Pancreas (tissue), 10 donors: Measurements from ENCODE around the gene PDGFA. TPM values are rescaled to one million over a fixed set of nuclear protein-coding genes. Genes with fewer than 3 reads are reported as not detected.
"Not testable (repeated sequence)": the region's sequence is repeated elsewhere in the genome, so short reads cannot be mapped to it uniquely, and the experiment has no call there.

Experiments
- ATAC-seq, 4 donors: fragments of 200-7000 bp; cut with Tn5 transposase; one replicate each; pipeline versions ENCODE4 v1.8.0 to v1.9.1; 2020; ENCODE audit warnings: mild to moderate bottlenecking in 4 of 4, moderate library complexity in 4 of 4
- DNase-seq, 6 donors: peaks; one replicate each; pipeline ENCODE4 v3.0.0-alpha.2; 2020
- FAIRE-seq: peaks from 2 replicates; lab custom pipeline; 2012; peaks lifted over from hg19 to GRCh38; lab: Jason Lieb, UNC
- H3K27ac ChIP-seq, 4 donors: fragments of 200-600 bp; sonication (generic); 1 replicate in 3 of 4; 2 replicates in 1 of 4; pipeline versions ENCODE4 v1.5.0 to v1.8.0; 2020
- H3K27me3 ChIP-seq, 4 donors: fragments of 200-600 bp; one replicate each; pipeline ENCODE4 v1.8.0; 2021
- H3K36me3 ChIP-seq, 3 donors: fragments of 200-600 bp; sonication (generic) in 1 of 3; one replicate each; pipeline versions ENCODE4 v1.5.0 to v1.8.0; 2020 to 2021
- H3K4me1 ChIP-seq, 3 donors: fragments of 200-600 bp; one replicate each; pipeline ENCODE4 v1.8.0; 2021
- H3K4me3 ChIP-seq, 4 donors: fragments of 200-600 bp; sonication (generic) in 2 of 4; one replicate each; pipeline versions ENCODE4 v1.5.0 to v1.8.0; 2020 to 2021
- H3K9me3 ChIP-seq, 4 donors: fragments of 200-600 bp; one replicate each; pipeline ENCODE4 v1.8.0; 2021
- WGBS, 2 donors: extraction: QIAGEN DNeasy Blood & Tissue Kit; methylation state at CpG; one replicate each; pipeline ENCODE4 v1.1.7; 2013; 5-methylcytosine and 5-hydroxymethylcytosine counted together
- intact Hi-C, 3 donors: fragments of 100-400 bp; cut with DNase I; formaldehyde crosslinking; loops; one replicate each; pipeline versions ENCODE4 v1.11.1 to v1.14.2; 2022
- polyA plus RNA-seq, 2 donors: library from polyadenylated mRNA; stranded (reverse); fragments of 200-250 nt; gene quantifications; one replicate each; pipeline ENCODE4 v1.2.3, GENCODE V29; 2013
- total RNA-seq, 6 donors: library from RNA; stranded (reverse); fragmentation: NEBNext Ultra II Directional in 4 of 6; extraction: Animal tissue kit (Norgen Biotek cat#: 25700) in 4 of 6; gene quantifications; one replicate each; pipeline versions ENCODE4 v1.2.1 to v1.2.4, GENCODE V29; 2021 to 2023
- TF ChIP-seq, protein P1 (sequence below), 4 donors: fragments of 200-600 bp; sonication (generic) in 3 of 4; IDR thresholded peaks; one replicate each; pipeline versions ENCODE4 v1.5.0 to v1.8.0; 2021; ENCODE audit warnings: antibody characterized with exemption in 4 of 4
- donor health status: healthy with polysubstance abuse.
- donor health status: DM: no; HTN: no; CAD: no; lungs with moderate emphysema.
- donor health status: DM: no; HTN: no; CAD: no.
- donor health status: control.
- donor health status: control.
- donor health status: Bipolar disorder and iron deficiency.
- donor health status: DM: yes; HTN: yes; CAD: no.
- donor health status: DM: no; HTN: no; CAD: no.
- donor health status: DM: no; HTN: no; CAD: no.
- donor health status: DM: yes; HTN: yes; CAD: no.

PDGFA gene
- total and polyA plus RNA-seq, 8 donors, result 53.3 to 175 (median 65.6) TPM

DNA sequence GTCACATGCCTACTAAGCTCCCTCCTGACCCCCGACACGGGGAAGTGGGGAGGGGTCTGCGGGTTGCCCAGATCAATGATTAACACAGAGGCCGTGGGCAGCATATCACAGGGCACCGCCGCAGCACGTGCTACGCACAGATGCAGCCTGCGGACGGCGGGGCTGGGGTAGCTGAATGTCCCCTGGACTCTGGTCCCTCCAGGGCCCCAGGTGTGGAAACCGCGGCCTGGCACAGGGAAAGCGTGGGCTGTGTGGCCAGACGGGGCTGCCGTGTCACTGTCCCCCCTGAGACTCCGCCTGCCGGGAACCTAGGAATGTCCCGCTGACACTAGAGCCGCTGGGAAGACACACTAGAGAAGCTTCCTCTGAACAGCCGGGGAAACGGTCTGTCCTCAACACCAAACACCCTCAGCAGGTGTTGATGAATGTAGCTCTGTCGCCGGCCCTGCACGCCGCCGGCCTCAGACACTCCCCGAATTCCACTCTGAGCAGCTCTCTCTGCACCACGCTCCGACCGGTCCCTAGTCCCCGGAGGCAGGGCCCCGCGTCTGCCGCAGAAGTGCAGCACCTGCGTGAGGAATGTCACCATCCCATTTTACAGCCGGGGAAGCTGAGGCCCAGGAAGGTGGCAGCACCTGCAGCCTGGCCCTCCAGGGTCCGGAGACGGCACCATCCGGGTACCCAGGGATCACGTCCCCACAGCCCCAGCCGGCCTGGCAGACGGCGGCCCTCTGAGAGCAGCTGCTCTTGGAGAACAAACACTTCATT, 33.4 kb upstream of the PDGFA start:
- DNase-seq (peak in 2 of 6 donors; percentile 33 to 72), FAIRE-seq (no peak), ATAC-seq (peak; percentile 45 to 66 (median 51))
- Histone ChIP-seq H3K27me3 (no peaks in the 10 kb centered on the region), H3K36me3 (no peaks in the 10 kb centered on the region), H3K27ac (no peak overlapping the region), H3K9me3 (no peaks in the 10 kb centered on the region), H3K4me3 (no peak overlapping the region), H3K4me1 (peaks cover 0 to 3% (median 3%) of the 10 kb centered on the region in 3 donors)
- intact Hi-C loops, result no loop called here
- TF ChIP-seq, protein P1, sequence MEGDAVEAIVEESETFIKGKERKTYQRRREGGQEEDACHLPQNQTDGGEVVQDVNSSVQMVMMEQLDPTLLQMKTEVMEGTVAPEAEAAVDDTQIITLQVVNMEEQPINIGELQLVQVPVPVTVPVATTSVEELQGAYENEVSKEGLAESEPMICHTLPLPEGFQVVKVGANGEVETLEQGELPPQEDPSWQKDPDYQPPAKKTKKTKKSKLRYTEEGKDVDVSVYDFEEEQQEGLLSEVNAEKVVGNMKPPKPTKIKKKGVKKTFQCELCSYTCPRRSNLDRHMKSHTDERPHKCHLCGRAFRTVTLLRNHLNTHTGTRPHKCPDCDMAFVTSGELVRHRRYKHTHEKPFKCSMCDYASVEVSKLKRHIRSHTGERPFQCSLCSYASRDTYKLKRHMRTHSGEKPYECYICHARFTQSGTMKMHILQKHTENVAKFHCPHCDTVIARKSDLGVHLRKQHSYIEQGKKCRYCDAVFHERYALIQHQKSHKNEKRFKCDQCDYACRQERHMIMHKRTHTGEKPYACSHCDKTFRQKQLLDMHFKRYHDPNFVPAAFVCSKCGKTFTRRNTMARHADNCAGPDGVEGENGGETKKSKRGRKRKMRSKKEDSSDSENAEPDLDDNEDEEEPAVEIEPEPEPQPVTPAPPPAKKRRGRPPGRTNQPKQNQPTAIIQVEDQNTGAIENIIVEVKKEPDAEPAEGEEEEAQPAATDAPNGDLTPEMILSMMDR (IDR thresholded peaks at IDR 0.05), result no peak
- 29 to 35% methylated on average over 44 of the region's 44 CpGs for WGBS, 2 donors

DNA sequence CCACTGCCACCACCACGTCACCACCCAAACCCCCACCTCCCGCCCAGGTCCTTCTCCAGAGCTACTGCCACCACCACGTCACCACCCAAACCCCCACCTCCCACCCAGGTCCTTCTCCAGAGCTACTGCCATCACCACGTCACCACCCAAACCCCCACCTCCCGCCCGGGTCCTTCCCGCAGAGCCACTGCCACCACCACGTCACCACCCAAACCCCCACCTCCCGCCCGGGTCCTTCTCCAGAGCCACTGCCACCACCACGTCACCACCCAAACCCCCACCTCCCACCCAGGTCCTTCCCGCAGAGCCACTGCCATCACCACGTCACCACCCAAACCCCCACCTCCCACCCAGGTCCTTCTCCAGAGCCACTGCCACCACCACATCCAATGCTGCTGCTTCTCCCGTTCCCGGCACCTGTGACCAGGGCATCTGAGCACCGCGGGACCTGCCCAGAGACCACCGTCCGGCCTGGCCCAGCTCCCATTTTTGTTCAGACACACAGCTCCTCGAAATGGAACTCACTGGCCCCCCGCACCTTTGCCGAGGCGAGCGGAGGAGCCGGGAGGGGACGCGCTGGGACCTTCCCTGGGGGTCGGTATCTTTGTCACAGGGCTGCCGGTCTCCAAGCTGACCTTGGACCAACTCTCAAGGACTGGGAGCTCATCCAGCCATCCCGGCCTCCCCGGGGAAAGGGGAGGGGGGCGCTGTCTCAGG, 32.7 kb upstream of the PDGFA start:
- H3K27ac ChIP-seq, H3K36me3 ChIP-seq, H3K4me1 ChIP-seq, FAIRE-seq, H3K4me3 ChIP-seq, H3K9me3 ChIP-seq, intact Hi-C loops, H3K27me3 ChIP-seq: not testable (repeated sequence)
- peak in 1 of 4 donors; percentile 14 for ATAC-seq
- peak in 2 of 6 donors; percentile 34 to 72 for DNase-seq
- 49 to 53% methylated on average over 32 of the region's 32 CpGs for WGBS, 2 donors

DNA sequence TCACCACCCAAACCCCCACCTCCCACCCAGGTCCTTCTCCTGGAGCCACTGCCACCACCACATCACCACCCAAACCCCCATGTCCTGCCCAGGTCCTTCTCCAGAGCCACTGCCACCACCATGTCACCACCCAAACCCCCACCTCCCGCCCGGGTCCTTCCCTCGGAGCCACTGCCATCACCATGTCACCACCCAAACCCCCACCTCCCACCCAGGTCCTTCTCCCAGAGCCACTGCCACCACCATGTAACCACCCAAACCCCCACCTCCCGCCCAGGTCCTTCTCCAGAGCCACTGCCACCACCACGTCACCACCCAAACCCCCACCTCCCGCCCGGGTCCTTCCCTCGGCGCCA, 31.9 kb upstream of the PDGFA start:
- H3K27me3 ChIP-seq, H3K4me3 ChIP-seq, FAIRE-seq, intact Hi-C loops, H3K4me1 ChIP-seq, H3K9me3 ChIP-seq, H3K27ac ChIP-seq, H3K36me3 ChIP-seq, ATAC-seq: not testable (repeated sequence)
- 92 to 94% methylated on average over 9 of the region's 9 CpGs for WGBS, 2 donors
- DNase-seq, result peak in 1 of 6 donors; percentile 18

DNA sequence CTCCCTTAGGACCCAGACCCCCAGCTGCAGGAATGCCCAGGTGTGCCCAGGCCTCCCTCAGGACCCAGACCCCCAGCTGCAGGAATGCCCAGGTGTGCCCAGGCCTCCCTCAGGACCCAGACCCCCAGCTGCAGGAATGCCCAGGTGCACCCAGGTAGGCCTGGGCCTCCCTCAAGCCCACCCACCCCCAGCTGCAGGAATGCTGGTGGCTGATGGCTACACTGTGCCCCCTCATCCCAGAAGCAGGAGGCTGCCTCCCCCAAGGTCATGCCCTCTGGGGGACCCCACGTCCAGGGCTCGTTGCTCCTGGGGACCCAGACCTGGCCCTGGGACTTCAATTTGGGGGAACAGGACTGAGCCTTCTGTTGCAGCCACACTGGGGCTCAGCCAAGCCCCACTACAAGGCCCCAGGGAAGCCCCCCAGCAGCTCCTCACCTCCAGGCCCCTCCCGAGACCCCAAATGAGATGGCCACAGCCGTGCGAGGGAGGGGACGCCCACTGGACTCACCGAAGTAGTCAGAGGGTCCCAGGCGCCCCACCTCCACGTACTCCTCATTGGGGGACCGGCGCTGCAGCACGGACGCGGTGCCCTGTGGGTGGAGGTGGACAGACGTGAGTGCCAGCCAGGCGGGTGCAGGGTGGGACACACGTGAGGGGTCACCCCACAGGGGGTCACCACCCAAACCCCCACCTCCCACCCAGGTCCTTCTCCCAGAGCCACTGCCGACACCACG, 31.4 kb upstream of the PDGFA start:
- TF ChIP-seq, protein P1 (IDR thresholded peaks at IDR 0.05), result no peak
- Histone ChIP-seq H3K4me3 (no peak overlapping the region), H3K4me1 (peaks cover 0 to 3% (median 3%) of the 10 kb centered on the region in 3 donors), H3K27ac (no peak overlapping the region), H3K27me3 (no peaks in the 10 kb centered on the region), H3K36me3 (no peaks in the 10 kb centered on the region), H3K9me3 (no peaks in the 10 kb centered on the region)
- ATAC-seq, result no peak
- WGBS, 2 donors, result 91 to 95% methylated on average over 17 to 19 of the region's 19 CpGs
- intact Hi-C loops, result no loop called here
- peak in 2 of 6 donors; percentile 27 to 76 for DNase-seq
- FAIRE-seq, result no peak

DNA sequence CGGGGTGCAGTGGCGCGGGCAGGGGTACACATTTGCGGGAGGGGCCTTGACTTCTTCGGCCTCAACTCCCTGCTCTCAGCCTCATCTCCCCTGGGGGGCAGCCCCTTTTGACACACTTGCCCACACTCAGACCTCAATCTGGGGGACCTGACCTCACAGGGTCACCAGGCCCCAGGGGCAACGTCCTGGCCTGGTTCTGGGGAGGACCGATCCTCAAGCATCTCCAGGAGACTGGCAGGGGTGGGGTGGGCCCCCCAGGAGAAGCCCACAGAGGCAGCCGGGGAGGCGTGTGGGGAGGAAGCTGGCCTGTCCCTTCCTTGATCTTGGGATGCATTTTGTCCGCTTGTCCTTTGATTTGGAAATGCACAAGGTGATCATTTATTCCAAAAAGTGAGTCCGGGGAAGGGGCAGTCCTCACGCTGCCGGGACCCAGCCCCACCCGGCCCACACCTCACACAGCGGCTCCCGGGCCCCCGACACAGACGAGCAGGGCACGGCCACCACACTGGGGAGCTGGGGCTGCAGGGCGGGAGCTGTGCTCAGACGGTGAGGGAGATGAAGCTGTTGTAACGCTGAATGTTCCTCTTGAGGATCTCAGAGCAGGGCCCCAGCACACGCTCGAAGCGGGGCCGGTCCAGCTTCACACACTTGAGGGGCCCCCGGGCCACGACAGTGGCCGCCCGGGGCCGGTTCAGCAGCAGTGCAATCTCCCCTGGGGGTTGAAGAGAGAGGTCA, 30.4 kb upstream of the PDGFA start:
- TF ChIP-seq, protein P1 (IDR thresholded peaks at IDR 0.05), result no peak
- Histone ChIP-seq H3K4me3 (no peak overlapping the region), H3K4me1 (peaks cover 0 to 3% (median 3%) of the 10 kb centered on the region in 3 donors), H3K27ac (no peak overlapping the region), H3K36me3 (no peaks in the 10 kb centered on the region), H3K9me3 (no peaks in the 10 kb centered on the region), H3K27me3 (no peaks in the 10 kb centered on the region)
- ATAC-seq (no peak), DNase-seq (peak in 2 of 6 donors; percentile 5 to 60), FAIRE-seq (no peak)
- intact Hi-C loops, result no loop called here
- WGBS, 2 donors, result 93 to 94% methylated on average over 31 of the region's 31 CpGs
